HCT116 (cell line): ENCODE measurements around the gene TOGARAM1.

Experiments
- CBX3 ChIP-seq: IDR thresholded peaks from 2 replicates; pipeline ENCODE4 v1.6.1; 2012; ENCODE audit warnings: low read depth
- CEBPB ChIP-seq: IDR thresholded peaks from 2 replicates; pipeline ENCODE4 v1.6.1; 2012; ENCODE audit warnings: low read depth
- EZH2phosphoT487 ChIP-seq: fragments of 200-600 bp; IDR thresholded peaks from 2 replicates; pipeline ENCODE4 v1.6.1; 2018; ENCODE audit warnings: antibody characterized with exemption, borderline replicate concordance
- POLR2A ChIP-seq: IDR thresholded peaks from 2 replicates; pipeline ENCODE4 v1.7.0; 2011; ENCODE audit warnings: borderline replicate concordance; ENCODE audit not compliant: insufficient read depth, insufficient read length; ENCODE audit errors: extremely low read depth
- POLR2AphosphoS5 ChIP-seq: IDR thresholded peaks from 2 replicates; pipeline ENCODE4 v1.6.1; 2011; ENCODE audit warnings: mild to moderate bottlenecking, low read depth, low read length, moderate library complexity
- RAD21 ChIP-seq: IDR thresholded peaks from 2 replicates; pipeline ENCODE4 v1.6.1; 2012; ENCODE audit warnings: low read depth, mild to moderate bottlenecking
- SRF ChIP-seq: IDR thresholded peaks from 2 replicates; pipeline ENCODE4 v1.6.1; 2012; ENCODE audit warnings: low read depth
- YY1 ChIP-seq: IDR thresholded peaks from 2 replicates; pipeline ENCODE4 v1.6.1; 2011; ENCODE audit warnings: low read length, low read depth, moderate library complexity, mild to moderate bottlenecking; ENCODE audit not compliant: insufficient replicate concordance; ENCODE audit errors: extremely low read depth
- ZNF274 ChIP-seq: fragments of 200-500 bp; sonication (Bioruptor generic); IDR thresholded peaks from 2 replicates; pipeline ENCODE4 v1.6.1; 2014; ENCODE audit warnings: mild to moderate bottlenecking, low read depth, low read length, inconsistent platforms
- TF ChIP-seq, protein P1 (sequence below), 3 experiments: fragments of 200-600 bp in 1 of 3; sonication (generic) in 1 of 3; IDR thresholded peaks in 2 of 3; conservative IDR thresholded peaks in 1 of 3; 2 replicates each; pipeline ENCODE4 v1.5.1; 2012 to 2017; ENCODE audit warnings: low read depth in 2 of 3, low read length in 2 of 3, antibody characterized with exemption in 1 of 3, borderline replicate concordance in 1 of 3, control low read depth in 1 of 3, mild to moderate bottlenecking in 1 of 3, mixed read lengths in 1 of 3, mixed run types in 1 of 3, moderate library complexity in 1 of 3; ENCODE audit not compliant: insufficient read depth in 1 of 3
- TF ChIP-seq, protein P2 (sequence below): IDR thresholded peaks from 2 replicates; pipeline ENCODE4 v1.6.1; 2012

DNA sequence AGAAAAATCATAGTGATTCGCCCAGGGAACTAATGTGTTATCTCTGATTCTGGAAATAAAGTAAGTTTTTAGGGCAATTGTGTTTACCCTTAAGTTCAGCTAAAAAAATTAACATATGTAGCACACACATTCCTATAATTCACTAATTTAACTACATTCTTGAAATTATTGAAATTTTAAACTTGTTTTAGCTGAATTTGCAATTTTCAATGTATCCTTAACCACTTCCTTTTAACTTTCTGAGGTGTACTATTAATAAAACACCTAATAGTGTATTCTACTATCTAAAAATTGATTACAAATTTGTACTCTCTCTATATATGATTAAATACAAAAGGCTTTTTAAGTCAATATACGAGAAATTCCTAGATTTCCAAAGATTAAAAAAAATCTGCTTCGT is 2.5 kb upstream of the TOGARAM1 start:
- TF ChIP-seq, protein P1, sequence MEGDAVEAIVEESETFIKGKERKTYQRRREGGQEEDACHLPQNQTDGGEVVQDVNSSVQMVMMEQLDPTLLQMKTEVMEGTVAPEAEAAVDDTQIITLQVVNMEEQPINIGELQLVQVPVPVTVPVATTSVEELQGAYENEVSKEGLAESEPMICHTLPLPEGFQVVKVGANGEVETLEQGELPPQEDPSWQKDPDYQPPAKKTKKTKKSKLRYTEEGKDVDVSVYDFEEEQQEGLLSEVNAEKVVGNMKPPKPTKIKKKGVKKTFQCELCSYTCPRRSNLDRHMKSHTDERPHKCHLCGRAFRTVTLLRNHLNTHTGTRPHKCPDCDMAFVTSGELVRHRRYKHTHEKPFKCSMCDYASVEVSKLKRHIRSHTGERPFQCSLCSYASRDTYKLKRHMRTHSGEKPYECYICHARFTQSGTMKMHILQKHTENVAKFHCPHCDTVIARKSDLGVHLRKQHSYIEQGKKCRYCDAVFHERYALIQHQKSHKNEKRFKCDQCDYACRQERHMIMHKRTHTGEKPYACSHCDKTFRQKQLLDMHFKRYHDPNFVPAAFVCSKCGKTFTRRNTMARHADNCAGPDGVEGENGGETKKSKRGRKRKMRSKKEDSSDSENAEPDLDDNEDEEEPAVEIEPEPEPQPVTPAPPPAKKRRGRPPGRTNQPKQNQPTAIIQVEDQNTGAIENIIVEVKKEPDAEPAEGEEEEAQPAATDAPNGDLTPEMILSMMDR (IDR thresholded peaks at IDR 0.05 in 2 of 3, conservative IDR thresholded peaks at IDR 0.05 in 1 of 3; ENCODE audit: borderline replicate concordance in 1 of 3, insufficient read depth in 1 of 3, low read depth in 2 of 3, low read length in 2 of 3) = no peak
- TF ChIP-seq POLR2A = no peak
- TF ChIP-seq, protein P2, sequence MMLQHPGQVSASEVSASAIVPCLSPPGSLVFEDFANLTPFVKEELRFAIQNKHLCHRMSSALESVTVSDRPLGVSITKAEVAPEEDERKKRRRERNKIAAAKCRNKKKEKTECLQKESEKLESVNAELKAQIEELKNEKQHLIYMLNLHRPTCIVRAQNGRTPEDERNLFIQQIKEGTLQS = no peak
- TF ChIP-seq YY1 = no peak
- TF ChIP-seq POLR2AphosphoS5 = no peak
- no peak for TF ChIP-seq CEBPB
- TF ChIP-seq EZH2phosphoT487 = no peak
- no peak for TF ChIP-seq SRF
- TF ChIP-seq ZNF274 = no peak
- TF ChIP-seq CBX3 = no peak
- no peak for TF ChIP-seq RAD21
